Measurements from ENCODE around the gene KLHL29. TPM values are rescaled to one million over a fixed set of nuclear protein-coding genes. Genes with fewer than 3 reads are reported as not detected.

KLHL29 gene
- total and polyA plus RNA-seq, 10 of the 15 experiments (the other 5 are each of a cell fraction or from before 2014, with no cell fraction given): 1.4 to 19.5 (median 6.1) TPM

DNA sequence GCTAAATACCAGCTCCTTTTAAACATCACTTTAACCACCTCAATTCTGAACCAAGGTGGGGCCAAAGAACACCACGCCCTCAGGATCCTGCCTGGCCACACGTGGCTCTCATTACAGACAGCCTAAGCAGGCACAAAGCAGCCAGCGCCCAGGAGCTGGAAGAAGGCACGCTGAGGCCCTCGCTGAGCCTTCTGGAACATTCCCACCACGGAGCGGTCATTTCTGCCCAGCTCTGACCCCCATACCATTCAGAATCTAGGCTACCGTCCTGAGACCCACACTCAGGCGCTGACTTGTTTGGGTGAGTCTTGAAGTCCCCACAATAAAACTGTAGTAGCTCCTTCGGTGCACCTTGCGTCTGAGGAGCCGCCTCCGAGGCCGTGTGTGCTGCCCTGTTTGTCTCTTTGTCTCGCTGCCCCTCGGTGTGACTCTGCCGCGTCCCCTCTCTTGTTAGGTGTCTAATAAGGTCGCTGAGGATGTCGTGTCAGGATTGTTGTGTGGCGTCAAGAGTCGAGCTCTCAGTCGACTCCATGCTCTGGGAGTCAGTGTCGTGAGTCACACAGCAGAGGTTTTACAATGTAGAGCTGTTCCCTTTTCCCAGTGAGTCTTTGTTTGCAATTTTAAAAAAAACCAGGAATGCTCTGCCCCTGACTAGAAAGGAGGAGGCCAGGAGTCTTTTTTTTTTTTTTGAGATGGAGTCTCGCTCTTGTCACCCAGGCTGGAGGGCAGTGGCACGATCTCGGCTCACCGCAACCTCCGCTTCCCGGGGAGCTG is 242.4 kb downstream of the KLHL29 start:
- ChIA-PET SMC1A (ENCODE audit: uncharacterized antibody, unreplicated experiment) (interaction anchor here (1.2 kb wide), 1 partner anchor 9 kb away, joined by 5 read pairs; no protein-coding TSS in a partner anchor), RAD21 (ENCODE audit: unreplicated experiment) (no interaction called here), CTCF (no interaction called here), POLR2A (interaction anchor here (0.6 kb wide), 1 partner anchor 360 kb away, joined by 5 read pairs; no protein-coding TSS in a partner anchor)
- H2AFZ ChIP-seq (ENCODE audit: control insufficient read depth, low read depth, low read length): no peak overlapping the region
- no TSS peak for BruUV-seq (replicated peaks)
- no peak for TF ChIP-seq ZNF274 (IDR thresholded peaks at IDR 0.05; ENCODE audit: insufficient read depth, insufficient read length)
- no peak for TF ChIP-seq ZNF622 (IDR thresholded peaks at IDR 0.05)
- TF ChIP-seq IKZF1 (conservative IDR thresholded peaks at IDR 0.05): no peak
- no peak for TF ChIP-seq EED (IDR thresholded peaks at IDR 0.05; ENCODE audit: low read depth)
- no peak for TF ChIP-seq PKNOX1 (IDR thresholded peaks at IDR 0.05)
- TF ChIP-seq SIX5 (IDR thresholded peaks at IDR 0.05; ENCODE audit: low read depth, low read length, severe bottlenecking): no peak
- no peak for TF ChIP-seq SMAD1 (IDR thresholded peaks at IDR 0.05; ENCODE audit: low read depth, partially characterized antibody)
- TF ChIP-seq NBN (IDR thresholded peaks at IDR 0.05): no peak
- FAIRE-seq (no peak), ATAC-seq (no peak), DNase-seq (ENCODE audit: low read depth, low spot score) (no peak)
- no peak overlapping the region for H3K27ac ChIP-seq (ENCODE audit: control insufficient read depth, insufficient read depth)
- no peaks in the 10 kb centered on the region for H3K79me2 ChIP-seq (ENCODE audit: control insufficient read depth, insufficient read depth, low read length)
- no peaks in the 10 kb centered on the region for H3K4me1 ChIP-seq (ENCODE audit: control insufficient read depth, insufficient read depth, low read length)
- peaks cover 3% of the 10 kb centered on the region for H3K9me3 ChIP-seq (replicated peaks; ENCODE audit: control insufficient read depth, insufficient read depth, low read length)
- no peaks in the 10 kb centered on the region for H3K36me3 ChIP-seq (ENCODE audit: control insufficient read depth in 2 of 2, insufficient read depth in 2 of 2, low read length in 1 of 2)
- no peak overlapping the region for H3K4me2 ChIP-seq (ENCODE audit: control insufficient read depth, insufficient read depth)
- 64% methylated on average over 30 of the region's 30 CpGs for WGBS (ENCODE audit: insufficient coverage, insufficient replicate concordance, low lambda C conversion rate, missing lambda C conversion rate)
- no peaks in the 10 kb centered on the region for H3K27me3 ChIP-seq (replicated peaks in 1 of 2; ENCODE audit: control insufficient read depth in 2 of 2, insufficient read depth in 2 of 2, low read length in 1 of 2)
- H3K4me3 ChIP-seq: no peak overlapping the region
- in situ Hi-C loops (cut with MboI) (no loop called here), intact Hi-C loops (cut with micrococcal nuclease; ENCODE audit: unreplicated experiment) (no loop called here)
- no peaks in the 10 kb centered on the region for H4K20me1 ChIP-seq (ENCODE audit: control insufficient read depth, insufficient read depth)
- H3K9ac ChIP-seq (ENCODE audit: control insufficient read depth, insufficient read depth, low read length): no peak overlapping the region
